Testis (tissue), 2 donors: ENCODE measurements around the gene PET100.

Experiments used
- CTCF ChIP-seq, 3 experiments: fragments of 450-650 bp in 2 of 3; fragments of 200-600 bp in 1 of 3; sonication (generic) in 1 of 3; IDR thresholded peaks; one replicate each; pipeline ENCODE4 v1.5.1; 2016 to 2019; ENCODE audit warnings: antibody characterized with exemption in 3 of 3, mild to moderate bottlenecking in 2 of 3, moderate library complexity in 1 of 3
- POLR2A ChIP-seq: fragments of 450-650 bp; IDR thresholded peaks from one replicate; pipeline ENCODE4 v1.6.1; 2017; ENCODE audit warnings: antibody characterized with exemption, mild to moderate bottlenecking, moderate library complexity

DNA sequence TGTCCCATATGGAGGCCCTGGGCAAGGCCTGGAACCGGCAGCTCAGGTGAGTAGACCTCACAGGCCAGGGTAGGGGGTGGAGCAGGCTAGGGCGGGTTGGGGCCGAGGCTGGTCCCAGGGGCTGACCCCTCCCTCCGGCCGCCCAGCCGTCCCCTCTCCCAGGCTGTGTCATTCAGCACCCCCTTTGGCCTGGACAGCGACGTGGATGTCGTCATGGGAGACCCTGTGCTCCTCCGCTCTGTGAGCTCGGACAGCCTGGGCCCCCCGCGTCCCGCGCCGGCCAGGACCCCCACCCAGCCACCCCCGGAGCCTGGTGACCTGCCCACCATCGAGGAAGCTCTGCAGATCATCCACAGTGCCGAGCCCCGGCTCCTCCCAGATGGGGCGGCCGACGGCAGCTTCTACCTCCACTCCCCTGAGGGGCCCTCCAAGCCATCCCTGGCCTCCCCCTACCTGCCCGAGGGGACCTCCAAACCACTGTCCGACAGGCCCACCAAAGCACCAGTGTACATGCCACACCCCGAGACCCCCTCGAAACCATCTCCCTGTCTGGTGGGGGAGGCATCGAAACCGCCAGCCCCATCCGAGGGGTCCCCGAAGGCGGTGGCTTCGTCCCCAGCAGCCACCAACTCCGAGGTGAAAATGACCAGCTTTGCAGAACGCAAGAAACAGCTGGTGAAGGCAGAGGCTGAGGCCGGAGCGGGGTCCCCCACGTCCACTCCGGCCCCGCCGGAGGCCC is 17.9 kb upstream of the PET100 start:
- TF ChIP-seq CTCF (IDR thresholded peaks at IDR 0.05) (no peak), POLR2A (no peak)
